Skeletal muscle satellite cell (primary cell): ENCODE measurements around the gene USP54. TPM values are rescaled to one million over a fixed set of nuclear protein-coding genes. Genes with fewer than 3 reads are reported as not detected.
A peak's percentile ranks its signal among the peaks of the same experiment; 100 is the strongest.

Experiments
- H3K27me3 ChIP-seq: 2 replicates; pipeline ENCODE4 v1.7.0; 2013; ENCODE audit warnings: low read length; ENCODE audit not compliant: control insufficient read depth, insufficient read depth
- H3K36me3 ChIP-seq: 2 replicates; pipeline ENCODE4 v1.7.0; 2013; ENCODE audit warnings: mild to moderate bottlenecking, control low read depth, low read length; ENCODE audit not compliant: insufficient read depth
- H3K4me1 ChIP-seq: 2 replicates; pipeline ENCODE4 v1.7.0; 2013; ENCODE audit warnings: low read length; ENCODE audit not compliant: control insufficient read depth, insufficient read depth
- H3K4me2 ChIP-seq: 2 replicates; pipeline ENCODE4 v1.7.0; 2013; ENCODE audit warnings: mild to moderate bottlenecking, low read length
- H3K4me3 ChIP-seq: 2 replicates; pipeline ENCODE4 v1.7.0; 2013; ENCODE audit warnings: low read length
- H3K9ac ChIP-seq: 2 replicates; pipeline ENCODE4 v1.7.0; 2013; ENCODE audit warnings: mild to moderate bottlenecking, low read depth, low read length, moderate library complexity
- H3K9me3 ChIP-seq: replicated peaks from 2 replicates; pipeline ENCODE4 v1.7.0; 2013; ENCODE audit warnings: mild to moderate bottlenecking, control low read depth, low read length
- total RNA-seq: library from RNA; depleted of rRNA; stranded (reverse); fragments of >200 nt; gene quantifications from 2 replicates; pipeline ENCODE4 v1.2.3, GENCODE V29; 2012; rRNA removed

Gene USP54, protein sequence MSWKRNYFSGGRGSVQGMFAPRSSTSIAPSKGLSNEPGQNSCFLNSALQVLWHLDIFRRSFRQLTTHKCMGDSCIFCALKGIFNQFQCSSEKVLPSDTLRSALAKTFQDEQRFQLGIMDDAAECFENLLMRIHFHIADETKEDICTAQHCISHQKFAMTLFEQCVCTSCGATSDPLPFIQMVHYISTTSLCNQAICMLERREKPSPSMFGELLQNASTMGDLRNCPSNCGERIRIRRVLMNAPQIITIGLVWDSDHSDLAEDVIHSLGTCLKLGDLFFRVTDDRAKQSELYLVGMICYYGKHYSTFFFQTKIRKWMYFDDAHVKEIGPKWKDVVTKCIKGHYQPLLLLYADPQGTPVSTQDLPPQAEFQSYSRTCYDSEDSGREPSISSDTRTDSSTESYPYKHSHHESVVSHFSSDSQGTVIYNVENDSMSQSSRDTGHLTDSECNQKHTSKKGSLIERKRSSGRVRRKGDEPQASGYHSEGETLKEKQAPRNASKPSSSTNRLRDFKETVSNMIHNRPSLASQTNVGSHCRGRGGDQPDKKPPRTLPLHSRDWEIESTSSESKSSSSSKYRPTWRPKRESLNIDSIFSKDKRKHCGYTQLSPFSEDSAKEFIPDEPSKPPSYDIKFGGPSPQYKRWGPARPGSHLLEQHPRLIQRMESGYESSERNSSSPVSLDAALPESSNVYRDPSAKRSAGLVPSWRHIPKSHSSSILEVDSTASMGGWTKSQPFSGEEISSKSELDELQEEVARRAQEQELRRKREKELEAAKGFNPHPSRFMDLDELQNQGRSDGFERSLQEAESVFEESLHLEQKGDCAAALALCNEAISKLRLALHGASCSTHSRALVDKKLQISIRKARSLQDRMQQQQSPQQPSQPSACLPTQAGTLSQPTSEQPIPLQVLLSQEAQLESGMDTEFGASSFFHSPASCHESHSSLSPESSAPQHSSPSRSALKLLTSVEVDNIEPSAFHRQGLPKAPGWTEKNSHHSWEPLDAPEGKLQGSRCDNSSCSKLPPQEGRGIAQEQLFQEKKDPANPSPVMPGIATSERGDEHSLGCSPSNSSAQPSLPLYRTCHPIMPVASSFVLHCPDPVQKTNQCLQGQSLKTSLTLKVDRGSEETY (N-terminal part only)
- 10.1 and 12.5 TPM in 2 replicates for total RNA-seq

DNA sequence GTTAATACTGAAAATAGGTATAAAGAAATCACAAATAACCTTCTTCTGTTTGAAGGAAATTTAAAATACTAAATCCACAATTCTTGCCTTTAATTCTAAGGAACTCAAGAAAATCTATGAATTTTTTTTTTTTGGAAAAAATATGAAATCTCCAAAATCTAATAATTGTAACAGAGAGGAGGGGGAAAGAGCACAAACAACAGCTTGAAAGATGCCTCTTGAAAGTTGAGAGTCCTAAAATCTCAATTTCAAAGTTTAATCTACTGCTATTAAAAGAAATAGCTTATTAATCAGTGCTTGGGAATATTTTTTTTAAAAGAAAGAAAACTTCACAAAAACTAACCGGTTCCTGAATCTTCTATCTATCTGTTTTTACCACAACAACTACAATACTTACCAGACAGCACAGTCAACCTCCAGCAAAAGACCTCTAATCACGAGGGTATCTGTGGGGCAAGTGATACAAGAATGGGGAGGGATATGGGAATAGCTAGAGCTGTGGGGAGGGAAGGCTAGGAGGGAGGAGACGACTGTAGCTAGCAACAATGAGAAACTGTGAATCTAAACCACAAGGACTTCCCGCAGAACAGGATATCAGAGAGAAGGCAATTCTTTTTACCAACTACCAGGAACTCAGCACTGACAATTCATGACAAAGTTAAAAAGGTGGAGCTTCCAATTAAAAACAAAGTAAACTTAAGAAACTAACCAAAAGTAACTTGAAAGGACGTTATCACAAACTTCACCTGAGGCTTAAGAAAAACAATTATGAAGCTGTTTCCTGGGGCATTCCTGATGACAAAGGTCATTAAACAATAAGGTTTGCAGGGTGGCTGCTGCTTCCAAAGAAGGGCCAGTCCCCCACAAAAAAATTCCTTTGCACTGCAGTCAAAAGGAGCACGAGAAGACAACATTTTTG, at the start of gene USP54:
Gene USP54, minus strand, starts transcription at position 462 of the 919 bp plus-strand sequence. CDS start 15,684 bp downstream, outside the sequence.
- H3K9me3 ChIP-seq, result no peaks in the 10 kb centered on the region
- no peaks in the 10 kb centered on the region for H3K36me3 ChIP-seq
- peak within 1 kb of the TSS; percentile 67 for H3K4me2 ChIP-seq
- peak within 1 kb of the TSS; percentile 19 for H3K9ac ChIP-seq
- peaks cover 22% of the 10 kb centered on the region for H3K4me1 ChIP-seq
- no peaks in the 10 kb centered on the region for H3K27me3 ChIP-seq
- H3K4me3 ChIP-seq, result no peak within 1 kb of the TSS

DNA sequence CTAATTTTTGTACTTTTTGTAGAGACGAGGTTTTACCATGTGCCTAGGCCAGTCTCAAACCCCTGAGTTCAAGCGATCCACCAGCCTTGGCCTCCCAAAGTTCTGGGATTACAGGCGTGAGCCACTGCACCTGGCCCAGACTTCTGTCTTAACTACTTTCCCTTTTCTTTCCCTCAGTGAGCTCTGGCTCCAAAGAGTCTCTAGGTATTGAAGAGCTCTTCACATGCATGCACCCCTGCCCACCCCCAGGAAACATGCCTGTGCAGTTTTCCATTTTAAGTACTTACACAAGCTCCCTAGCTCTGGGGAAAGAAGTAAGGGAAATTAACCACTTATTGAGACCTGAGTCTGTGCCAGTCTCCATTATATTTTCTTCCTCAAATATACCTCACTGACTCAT, 48.1 kb upstream of the USP54 start:
- Histone ChIP-seq H3K4me2 (no peak overlapping the region), H3K9me3 (no peaks in the 10 kb centered on the region), H3K4me1 (peaks cover 5% of the 10 kb centered on the region), H3K9ac (no peak overlapping the region), H3K4me3 (no peak overlapping the region), H3K36me3 (no peaks in the 10 kb centered on the region), H3K27me3 (peaks cover 9% of the 10 kb centered on the region)

DNA sequence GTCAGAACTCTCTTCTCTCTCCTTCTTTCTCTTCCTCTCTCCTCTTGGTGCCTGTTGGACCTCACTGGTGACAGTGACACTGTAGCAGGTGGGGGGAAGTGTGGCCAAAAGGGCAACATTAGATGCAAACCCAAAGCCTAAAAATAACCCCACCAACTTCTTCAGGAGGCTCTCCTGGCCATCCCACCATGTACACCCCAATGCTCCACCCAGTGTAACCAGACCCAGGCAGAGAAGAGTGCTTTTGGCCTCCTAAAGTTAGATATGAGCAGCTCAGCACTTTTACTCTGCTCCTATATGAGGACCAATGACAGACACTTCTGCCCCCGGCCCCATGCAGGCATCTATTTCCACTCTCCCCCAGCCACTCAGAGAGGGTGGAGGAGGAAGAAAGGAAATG, 44.6 kb upstream of the USP54 start:
- H3K4me2 ChIP-seq, result no peak overlapping the region
- peaks cover 4% of the 10 kb centered on the region for H3K27me3 ChIP-seq
- H3K9me3 ChIP-seq, result no peaks in the 10 kb centered on the region
- peaks cover 6% of the 10 kb centered on the region for H3K4me1 ChIP-seq
- no peaks in the 10 kb centered on the region for H3K36me3 ChIP-seq
- H3K9ac ChIP-seq, result no peak overlapping the region
- no peak overlapping the region for H3K4me3 ChIP-seq

DNA sequence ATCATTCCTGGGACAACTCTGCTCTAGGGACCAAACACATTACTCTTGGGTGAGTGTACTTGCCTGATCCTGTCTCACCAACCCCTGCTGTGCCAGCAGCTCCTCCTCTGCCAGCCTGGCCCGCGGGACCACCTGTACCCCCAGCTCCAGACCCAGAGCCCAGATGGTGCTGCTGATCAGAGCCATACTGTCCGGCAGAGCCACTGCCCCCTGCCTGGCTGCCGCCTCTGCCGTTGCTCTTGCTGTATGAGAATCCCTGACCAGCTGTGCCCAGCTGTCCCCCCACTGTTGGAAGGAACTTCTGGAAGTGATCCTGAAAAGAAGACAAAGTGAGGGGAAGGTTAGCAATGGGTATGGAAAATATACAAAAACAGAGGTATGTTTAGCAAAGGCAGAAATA, 43.3 kb upstream of the USP54 start:
- H3K4me1 ChIP-seq, result peaks cover 6% of the 10 kb centered on the region
- H3K27me3 ChIP-seq, result no peaks in the 10 kb centered on the region
- H3K4me3 ChIP-seq, result no peak overlapping the region
- no peak overlapping the region for H3K9ac ChIP-seq
- H3K36me3 ChIP-seq, result no peaks in the 10 kb centered on the region
- H3K4me2 ChIP-seq, result no peak overlapping the region
- no peaks in the 10 kb centered on the region for H3K9me3 ChIP-seq

DNA sequence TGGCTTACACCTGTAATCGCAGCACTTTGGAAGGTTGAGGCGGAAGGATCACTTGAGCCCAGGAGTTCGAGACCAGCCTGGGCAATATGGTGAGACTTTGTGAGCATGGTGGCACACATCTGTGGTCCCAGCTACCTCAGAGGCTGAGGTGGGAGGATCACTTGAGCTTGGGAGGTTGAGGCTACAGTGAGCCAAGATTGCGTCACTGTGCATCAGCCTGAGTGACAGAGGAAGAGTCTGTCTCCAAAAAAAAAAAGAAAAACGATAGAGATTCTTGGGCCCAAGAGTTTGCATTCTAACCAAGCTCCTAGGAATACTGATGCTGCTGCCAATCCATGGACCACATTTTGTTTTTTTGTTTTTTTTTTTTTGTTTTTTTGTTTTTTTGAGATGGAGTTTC, 38.0 kb upstream of the USP54 start:
- H3K9me3 ChIP-seq, result no peaks in the 10 kb centered on the region
- no peak overlapping the region for H3K9ac ChIP-seq
- H3K4me1 ChIP-seq, result peaks cover 4% of the 10 kb centered on the region
- H3K4me3 ChIP-seq, result no peak overlapping the region
- no peaks in the 10 kb centered on the region for H3K36me3 ChIP-seq
- no peaks in the 10 kb centered on the region for H3K27me3 ChIP-seq
- H3K4me2 ChIP-seq, result no peak overlapping the region

DNA sequence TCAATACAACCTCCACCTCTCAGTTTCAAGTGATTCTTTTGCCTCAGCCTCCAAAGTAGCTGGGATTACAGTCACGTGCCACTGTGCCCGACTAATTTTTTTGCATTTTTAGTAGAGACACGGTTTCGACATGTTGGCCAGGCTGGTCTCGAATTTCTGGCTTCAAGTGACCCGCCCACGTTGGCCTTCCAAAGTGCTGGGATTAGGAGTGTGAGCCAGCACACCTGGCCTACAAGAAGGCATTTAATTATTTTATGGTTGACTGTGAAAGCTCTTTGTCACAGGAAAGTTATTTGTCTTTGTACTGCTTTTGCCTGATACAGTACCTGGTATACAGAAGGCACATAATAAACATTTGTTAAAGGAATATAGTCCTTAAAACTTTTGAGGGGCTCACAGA, 37.3 kb upstream of the USP54 start:
- Histone ChIP-seq H3K36me3 (no peaks in the 10 kb centered on the region), H3K4me3 (no peak overlapping the region), H3K4me1 (peaks cover 4% of the 10 kb centered on the region), H3K9ac (no peak overlapping the region), H3K27me3 (no peaks in the 10 kb centered on the region), H3K4me2 (no peak overlapping the region), H3K9me3 (no peaks in the 10 kb centered on the region)

DNA sequence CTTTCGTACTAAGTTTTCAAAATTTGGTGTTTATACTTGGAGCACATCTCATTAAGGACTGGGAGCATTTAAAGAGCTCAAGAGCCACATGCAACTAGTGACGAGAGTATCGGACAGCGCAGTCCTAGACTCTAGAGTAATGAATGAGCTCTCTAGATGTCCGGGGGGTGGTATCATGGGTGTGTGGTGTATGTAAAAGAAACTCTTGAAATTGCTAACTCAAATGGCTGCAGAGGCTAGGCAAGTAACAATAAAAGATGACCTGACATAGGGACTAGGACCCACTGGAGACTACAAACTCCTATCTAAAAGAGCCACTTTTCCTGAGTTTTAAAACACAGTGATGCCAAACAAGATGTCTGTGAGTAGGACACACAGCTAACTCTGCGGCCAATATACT, 36.2 kb upstream of the USP54 start:
- Histone ChIP-seq H3K9ac (no peak overlapping the region), H3K4me2 (no peak overlapping the region), H3K4me1 (peaks cover 4% of the 10 kb centered on the region), H3K36me3 (no peaks in the 10 kb centered on the region), H3K9me3 (no peaks in the 10 kb centered on the region), H3K27me3 (no peaks in the 10 kb centered on the region), H3K4me3 (no peak overlapping the region)

DNA sequence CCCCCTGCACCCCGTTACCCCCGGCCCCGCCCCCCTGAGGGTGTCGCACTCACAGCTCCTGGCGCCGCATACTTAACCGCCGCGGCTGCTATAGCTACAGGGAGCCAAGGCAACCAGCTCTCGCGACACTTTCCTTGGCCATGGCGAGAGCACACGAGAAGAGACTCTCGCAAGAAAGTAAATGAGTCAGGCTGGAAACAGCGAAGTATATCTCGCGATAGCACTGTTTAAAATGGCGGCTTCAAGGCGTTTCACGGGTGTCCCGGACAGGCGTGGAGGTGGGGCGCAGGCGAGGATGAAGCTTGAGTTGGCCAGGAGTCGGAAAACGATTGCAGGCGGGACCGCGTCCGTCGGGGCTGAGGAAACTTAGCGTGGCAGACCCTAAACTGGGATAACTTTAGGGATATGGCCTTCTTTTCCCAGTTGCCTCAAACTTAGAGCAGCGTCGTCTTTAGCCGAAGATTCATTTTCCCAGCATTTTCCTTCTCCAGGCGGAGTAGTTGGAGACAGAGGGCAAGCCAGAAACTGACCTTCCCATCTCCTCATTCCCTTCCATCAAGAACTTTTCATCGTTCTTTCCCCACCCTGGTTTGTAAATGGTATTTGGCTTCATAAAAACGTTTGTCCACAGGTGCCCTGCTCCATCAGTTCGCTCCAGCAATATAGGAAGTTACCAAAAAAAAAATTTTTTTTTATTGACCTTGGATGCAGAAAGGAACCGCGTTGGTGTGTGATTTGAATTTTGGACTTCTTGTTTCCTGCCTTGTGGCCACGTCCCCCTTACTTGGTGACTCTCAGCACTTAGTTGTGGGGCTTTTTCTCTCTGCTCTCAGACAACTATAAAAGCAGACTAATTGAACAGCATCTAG, 35.0 kb upstream of the USP54 start:
- H3K4me1 ChIP-seq, result peaks cover 4% of the 10 kb centered on the region
- H3K9me3 ChIP-seq, result no peaks in the 10 kb centered on the region
- H3K9ac ChIP-seq, result peak overlapping the region; percentile 93
- no peaks in the 10 kb centered on the region for H3K27me3 ChIP-seq
- H3K4me2 ChIP-seq, result peak overlapping the region; percentile 95
- peak overlapping the region; percentile 79 for H3K4me3 ChIP-seq
- H3K36me3 ChIP-seq, result no peaks in the 10 kb centered on the region

DNA sequence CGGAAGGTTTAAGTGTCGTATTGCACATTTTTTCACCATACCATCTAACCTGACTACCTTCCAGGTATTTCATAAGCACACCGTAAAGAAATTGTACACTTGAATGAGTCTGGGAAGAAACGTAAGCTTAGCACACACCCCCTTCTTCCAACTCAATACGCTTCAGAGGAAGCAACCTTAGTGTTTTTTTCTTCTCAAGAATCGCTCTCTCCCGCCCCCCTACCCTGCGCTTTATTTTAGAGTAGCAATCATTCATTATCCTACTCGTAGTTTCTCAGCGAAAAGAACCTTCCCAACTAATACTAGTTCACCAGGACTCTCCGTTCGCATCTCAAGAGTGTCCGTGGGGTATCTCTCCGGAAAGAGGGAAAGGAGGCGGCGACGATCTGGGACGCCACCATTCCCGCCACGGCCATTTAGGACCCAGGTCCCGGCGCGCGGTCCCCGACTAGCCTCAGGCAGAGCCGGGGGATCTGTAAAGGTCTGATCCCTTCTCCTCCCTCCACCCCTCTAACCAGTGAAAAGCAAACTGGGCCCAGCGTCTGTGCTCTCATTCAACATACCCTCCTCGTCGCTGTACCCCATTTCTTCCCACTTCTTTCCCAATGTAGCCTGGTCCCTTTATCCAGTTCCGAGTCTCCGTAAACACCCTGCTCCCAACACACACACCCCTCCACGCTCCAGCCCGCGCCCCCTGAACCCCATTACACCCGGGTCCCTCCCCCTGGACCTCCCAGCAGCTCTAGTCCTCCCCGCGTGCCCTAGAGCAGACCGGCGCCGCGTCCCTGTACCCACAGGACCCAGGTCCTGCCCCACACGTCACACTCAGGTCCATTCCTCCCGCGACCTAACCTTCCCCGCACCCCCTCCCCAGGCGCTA, 34.1 kb upstream of the USP54 start:
- Histone ChIP-seq H3K4me3 (peak overlapping the region; percentile 79), H3K27me3 (no peaks in the 10 kb centered on the region), H3K4me1 (peaks cover 4% of the 10 kb centered on the region), H3K9me3 (no peaks in the 10 kb centered on the region), H3K9ac (peak overlapping the region; percentile 89), H3K36me3 (no peaks in the 10 kb centered on the region), H3K4me2 (peak overlapping the region; percentile 95)
